Measurements from ENCODE around the gene EGFLAM. TPM values are rescaled to one million over a fixed set of nuclear protein-coding genes. Genes with fewer than 3 reads are reported as not detected.

Gene EGFLAM
- total RNA-seq, 1 donor from 2014 or later = 13.2 TPM

GRCh38 chr5:38346593-38346992 lies 88.2 kb downstream of the EGFLAM start:
- H3K27ac Mint-ChIP-seq (ENCODE audit: unreplicated experiment) = no peak overlapping the region
- TF ChIP-seq, protein P1, sequence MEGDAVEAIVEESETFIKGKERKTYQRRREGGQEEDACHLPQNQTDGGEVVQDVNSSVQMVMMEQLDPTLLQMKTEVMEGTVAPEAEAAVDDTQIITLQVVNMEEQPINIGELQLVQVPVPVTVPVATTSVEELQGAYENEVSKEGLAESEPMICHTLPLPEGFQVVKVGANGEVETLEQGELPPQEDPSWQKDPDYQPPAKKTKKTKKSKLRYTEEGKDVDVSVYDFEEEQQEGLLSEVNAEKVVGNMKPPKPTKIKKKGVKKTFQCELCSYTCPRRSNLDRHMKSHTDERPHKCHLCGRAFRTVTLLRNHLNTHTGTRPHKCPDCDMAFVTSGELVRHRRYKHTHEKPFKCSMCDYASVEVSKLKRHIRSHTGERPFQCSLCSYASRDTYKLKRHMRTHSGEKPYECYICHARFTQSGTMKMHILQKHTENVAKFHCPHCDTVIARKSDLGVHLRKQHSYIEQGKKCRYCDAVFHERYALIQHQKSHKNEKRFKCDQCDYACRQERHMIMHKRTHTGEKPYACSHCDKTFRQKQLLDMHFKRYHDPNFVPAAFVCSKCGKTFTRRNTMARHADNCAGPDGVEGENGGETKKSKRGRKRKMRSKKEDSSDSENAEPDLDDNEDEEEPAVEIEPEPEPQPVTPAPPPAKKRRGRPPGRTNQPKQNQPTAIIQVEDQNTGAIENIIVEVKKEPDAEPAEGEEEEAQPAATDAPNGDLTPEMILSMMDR (IDR thresholded peaks at IDR 0.05; ENCODE audit: partially characterized antibody, unreplicated experiment) = no peak
- H3K27me3 Mint-ChIP-seq (ENCODE audit: unreplicated experiment) = peaks cover 7% of the 10 kb centered on the region
- no peaks in the 10 kb centered on the region for H3K36me3 Mint-ChIP-seq (ENCODE audit: unreplicated experiment)
- DNase-seq = no peak
- H3K4me3 Mint-ChIP-seq (ENCODE audit: unreplicated experiment) = no peak overlapping the region
- H3K9me3 Mint-ChIP-seq (ENCODE audit: unreplicated experiment) = peaks cover 4% of the 10 kb centered on the region
- H3K4me1 Mint-ChIP-seq (ENCODE audit: low read depth, unreplicated experiment) = no peaks in the 10 kb centered on the region

- no peak for DNase-seq
- Mint-ChIP-seq H3K9me3 (ENCODE audit: unreplicated experiment) (peaks cover 4% of the 10 kb centered on the region), H3K27ac (ENCODE audit: unreplicated experiment) (no peak overlapping the region), H3K4me1 (ENCODE audit: low read depth, unreplicated experiment) (no peaks in the 10 kb centered on the region), H3K36me3 (ENCODE audit: unreplicated experiment) (no peaks in the 10 kb centered on the region), H3K27me3 (ENCODE audit: unreplicated experiment) (peaks cover 7% of the 10 kb centered on the region), H3K4me3 (ENCODE audit: unreplicated experiment) (no peak overlapping the region)
- TF ChIP-seq, protein P1 (IDR thresholded peaks at IDR 0.05; ENCODE audit: partially characterized antibody, unreplicated experiment) = no peak
Observed at GRCh38 chr5:38347040-38347763, 88.8 kb downstream of the EGFLAM start.

DNA sequence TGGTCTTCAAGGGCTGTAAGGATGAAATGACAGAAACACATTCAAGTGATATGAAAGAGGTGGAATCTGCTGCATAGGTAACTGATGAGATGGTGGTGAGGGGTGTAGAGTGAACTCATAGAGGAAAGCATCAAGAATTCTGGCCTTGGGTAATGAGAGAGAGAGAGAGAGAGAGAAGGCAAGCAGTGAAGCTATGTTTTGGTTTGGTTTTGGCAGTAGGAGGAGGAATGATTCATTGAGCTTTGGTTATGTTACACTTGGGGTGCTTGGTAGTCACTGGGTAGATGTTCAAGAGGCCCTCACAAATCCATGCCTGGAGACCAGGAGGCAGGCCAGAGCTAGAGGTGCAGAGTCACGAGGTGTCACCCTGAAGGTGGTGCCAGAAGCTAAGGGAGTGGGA lies 89.5 kb downstream of the EGFLAM start:
- H3K27me3 Mint-ChIP-seq (ENCODE audit: unreplicated experiment) = peaks cover 7% of the 10 kb centered on the region
- H3K27ac Mint-ChIP-seq (ENCODE audit: unreplicated experiment) = no peak overlapping the region
- TF ChIP-seq, protein P1 (IDR thresholded peaks at IDR 0.05; ENCODE audit: partially characterized antibody, unreplicated experiment) = no peak

GRCh38 chr5:38360323-38361061 lies 102.1 kb downstream of the EGFLAM start:
- Mint-ChIP-seq H3K4me3 (ENCODE audit: unreplicated experiment) (no peak overlapping the region), H3K4me1 (ENCODE audit: low read depth, unreplicated experiment) (no peaks in the 10 kb centered on the region), H3K27me3 (ENCODE audit: unreplicated experiment) (peaks cover 3% of the 10 kb centered on the region), H3K27ac (ENCODE audit: unreplicated experiment) (no peak overlapping the region), H3K9me3 (ENCODE audit: unreplicated experiment) (no peaks in the 10 kb centered on the region), H3K36me3 (ENCODE audit: unreplicated experiment) (no peaks in the 10 kb centered on the region)
- TF ChIP-seq, protein P1 (IDR thresholded peaks at IDR 0.05; ENCODE audit: partially characterized antibody, unreplicated experiment) = no peak
- DNase-seq = no peak

More for the DNA sequence above, 89.5 kb downstream of the EGFLAM start:
- Mint-ChIP-seq H3K36me3 (ENCODE audit: unreplicated experiment) (no peaks in the 10 kb centered on the region), H3K4me3 (ENCODE audit: unreplicated experiment) (no peak overlapping the region), H3K9me3 (ENCODE audit: unreplicated experiment) (peaks cover 4% of the 10 kb centered on the region), H3K4me1 (ENCODE audit: low read depth, unreplicated experiment) (no peaks in the 10 kb centered on the region)
- DNase-seq = no peak

DNA sequence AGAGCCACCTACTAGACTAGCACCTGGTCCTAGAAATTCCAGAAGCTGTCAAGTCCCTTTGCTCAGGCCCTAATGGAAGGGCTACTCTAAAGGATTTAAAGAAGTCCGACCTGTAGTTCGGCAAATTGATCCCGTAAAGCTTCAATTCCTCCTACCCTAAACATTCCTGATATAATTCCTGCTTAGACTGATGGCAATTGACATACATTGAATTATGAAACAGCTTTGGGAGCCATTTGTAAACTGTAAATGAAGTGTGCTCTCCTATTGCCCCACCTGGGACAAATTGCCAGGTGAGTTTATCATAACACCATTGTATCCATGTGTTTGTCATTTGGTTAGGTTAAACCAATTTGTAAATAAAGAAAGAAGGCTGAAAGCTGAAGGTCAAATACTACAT lies 104.4 kb downstream of the EGFLAM start:
- H3K9me3 Mint-ChIP-seq (ENCODE audit: unreplicated experiment) = no peaks in the 10 kb centered on the region
- TF ChIP-seq, protein P1 (IDR thresholded peaks at IDR 0.05; ENCODE audit: partially characterized antibody, unreplicated experiment) = no peak
- H3K27me3 Mint-ChIP-seq (ENCODE audit: unreplicated experiment) = peaks cover 3% of the 10 kb centered on the region
- H3K4me1 Mint-ChIP-seq (ENCODE audit: low read depth, unreplicated experiment) = no peaks in the 10 kb centered on the region
- H3K27ac Mint-ChIP-seq (ENCODE audit: unreplicated experiment) = no peak overlapping the region
- no peak for DNase-seq
- no peaks in the 10 kb centered on the region for H3K36me3 Mint-ChIP-seq (ENCODE audit: unreplicated experiment)
- H3K4me3 Mint-ChIP-seq (ENCODE audit: unreplicated experiment) = no peak overlapping the region
